OCI-LY3 (cell line): ENCODE measurements around the gene ABCA4.
A peak's percentile ranks its signal among the peaks of the same experiment; 100 is the strongest.

Experiments
- H2AFZ ChIP-seq: fragments of 200-600, 300-600 bp; shearing (Covaris generic); 2 replicates; pipeline ENCODE4 v1.6.0; 2014; ENCODE audit warnings: antibody characterized with exemption, low read depth, low read length
- H3K27ac ChIP-seq: fragments of 200-600, 300-600 bp; sonication (generic); 2 replicates; pipeline ENCODE4 v1.5.1; 2014; ENCODE audit warnings: mild to moderate bottlenecking, low read length, moderate library complexity, mixed read lengths
- H3K27me3 ChIP-seq: fragments of 200-600, 300-600 bp; sonication (generic); 2 replicates; pipeline ENCODE4 v1.6.1; 2014; ENCODE audit warnings: low read depth, low read length, mixed read lengths
- H3K36me3 ChIP-seq: fragments of 200-600, 300-600 bp; sonication (generic); replicated peaks from 2 replicates; pipeline ENCODE3; 2014; ENCODE audit warnings: low read depth, low read length, mixed read lengths
- H3K4me1 ChIP-seq: fragments of 300-600, 200-600 bp; sonication (generic); 2 replicates; pipeline ENCODE4 v1.6.1; 2014; ENCODE audit warnings: low read length, mixed read lengths
- H3K4me2 ChIP-seq: fragments of 200-600, 300-600 bp; sonication (generic); 2 replicates; pipeline ENCODE4 v1.6.1; 2014; ENCODE audit warnings: low read length, mixed read lengths
- H3K4me3 ChIP-seq: fragments of 300-600, 200-600 bp; sonication (generic); 2 replicates; pipeline ENCODE4 v1.5.1; 2014; ENCODE audit warnings: antibody characterized with exemption, mild to moderate bottlenecking, low read length, moderate library complexity
- H3K79me2 ChIP-seq: fragments of 300-600, 200-600 bp; shearing (Covaris generic); 2 replicates; pipeline ENCODE4 v1.6.1; 2014; ENCODE audit warnings: mild to moderate bottlenecking, low read length, mixed read lengths
- H3K9ac ChIP-seq: fragments of 300-600, 200-600 bp; shearing (Covaris generic); 2 replicates; pipeline ENCODE4 v1.6.0; 2014; ENCODE audit warnings: mild to moderate bottlenecking, low read length, moderate library complexity
- H3K9me3 ChIP-seq: fragments of 200-600, 300-600 bp; shearing (Covaris generic); 2 replicates; pipeline ENCODE4 v1.6.1; 2014; ENCODE audit warnings: low read length, mixed read lengths; ENCODE audit not compliant: insufficient read depth
- H4K20me1 ChIP-seq: fragments of 200-600, 300-600 bp; sonication (generic); 2 replicates; pipeline ENCODE4 v1.6.1; 2016; ENCODE audit warnings: low read length, mixed read lengths; ENCODE audit not compliant: insufficient read depth
- EZH2phosphoT487 ChIP-seq: fragments of 200-600 bp; shearing (Covaris generic); IDR thresholded peaks from 2 replicates; pipeline ENCODE4 v1.6.1; 2018; ENCODE audit warnings: antibody characterized with exemption, mixed run types, low read depth
- TF ChIP-seq, protein P1 (sequence below): fragments of 200-600, 300-600 bp; sonication (generic); IDR thresholded peaks from 2 replicates; pipeline ENCODE4 v1.5.1; 2014; ENCODE audit warnings: antibody characterized with exemption, low read length, low read depth

The ABCA4 gene

DNA sequence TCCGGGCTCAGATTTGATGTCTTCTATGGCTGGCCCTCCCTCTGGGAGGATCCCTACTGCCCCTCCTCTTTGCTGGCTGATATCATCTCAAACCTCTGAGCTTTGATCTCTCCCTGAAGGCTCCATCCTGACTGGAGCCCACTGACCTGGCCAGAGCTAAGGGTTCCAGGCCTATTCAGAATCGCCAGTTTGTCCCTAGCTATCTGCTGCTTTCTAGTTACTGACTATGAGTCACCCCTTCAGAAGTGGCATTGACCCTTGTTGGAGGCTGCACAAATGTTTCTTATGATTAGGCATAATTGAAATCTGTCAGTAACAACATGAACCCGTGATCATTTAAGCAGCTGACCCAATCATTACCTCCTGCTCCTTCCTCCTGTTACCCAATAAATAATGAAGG lies 87.1 kb downstream of the ABCA4 start:
- Histone ChIP-seq H4K20me1 (no peaks in the 10 kb centered on the region), H3K79me2 (no peaks in the 10 kb centered on the region), H3K4me3 (no peak overlapping the region), H3K36me3 (no peaks in the 10 kb centered on the region), H3K9ac (no peak overlapping the region), H2AFZ (no peak overlapping the region), H3K4me2 (no peak overlapping the region), H3K27me3 (peaks cover 47% of the 10 kb centered on the region), H3K9me3 (no peaks in the 10 kb centered on the region), H3K4me1 (peaks cover 25% of the 10 kb centered on the region), H3K27ac (no peak overlapping the region)
- TF ChIP-seq, protein P1, sequence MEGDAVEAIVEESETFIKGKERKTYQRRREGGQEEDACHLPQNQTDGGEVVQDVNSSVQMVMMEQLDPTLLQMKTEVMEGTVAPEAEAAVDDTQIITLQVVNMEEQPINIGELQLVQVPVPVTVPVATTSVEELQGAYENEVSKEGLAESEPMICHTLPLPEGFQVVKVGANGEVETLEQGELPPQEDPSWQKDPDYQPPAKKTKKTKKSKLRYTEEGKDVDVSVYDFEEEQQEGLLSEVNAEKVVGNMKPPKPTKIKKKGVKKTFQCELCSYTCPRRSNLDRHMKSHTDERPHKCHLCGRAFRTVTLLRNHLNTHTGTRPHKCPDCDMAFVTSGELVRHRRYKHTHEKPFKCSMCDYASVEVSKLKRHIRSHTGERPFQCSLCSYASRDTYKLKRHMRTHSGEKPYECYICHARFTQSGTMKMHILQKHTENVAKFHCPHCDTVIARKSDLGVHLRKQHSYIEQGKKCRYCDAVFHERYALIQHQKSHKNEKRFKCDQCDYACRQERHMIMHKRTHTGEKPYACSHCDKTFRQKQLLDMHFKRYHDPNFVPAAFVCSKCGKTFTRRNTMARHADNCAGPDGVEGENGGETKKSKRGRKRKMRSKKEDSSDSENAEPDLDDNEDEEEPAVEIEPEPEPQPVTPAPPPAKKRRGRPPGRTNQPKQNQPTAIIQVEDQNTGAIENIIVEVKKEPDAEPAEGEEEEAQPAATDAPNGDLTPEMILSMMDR = no peak
- no peak for TF ChIP-seq EZH2phosphoT487

DNA sequence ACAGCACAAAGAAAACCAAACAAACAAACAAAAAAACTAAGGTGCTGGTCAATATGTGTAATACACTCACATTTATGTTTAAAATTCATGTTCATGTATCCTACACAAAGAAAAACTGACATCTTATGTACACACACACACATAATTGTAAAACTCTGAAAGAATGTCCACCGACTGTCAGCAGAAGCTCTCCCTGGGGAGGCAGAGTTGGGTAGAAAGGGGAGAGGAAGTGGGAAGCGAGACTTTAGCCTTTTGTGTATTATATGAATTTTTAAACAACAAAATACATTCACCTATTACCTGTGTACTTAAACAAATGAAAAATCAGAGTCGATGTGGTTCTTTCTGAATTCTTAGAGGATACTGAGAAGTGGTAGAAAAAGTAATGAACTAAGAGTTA lies 88.3 kb downstream of the ABCA4 start:
- Histone ChIP-seq H3K9me3 (no peaks in the 10 kb centered on the region), H3K9ac (no peak overlapping the region), H3K27me3 (peaks cover 38% of the 10 kb centered on the region), H3K4me3 (no peak overlapping the region), H2AFZ (no peak overlapping the region), H3K27ac (no peak overlapping the region), H3K4me1 (peaks cover 19% of the 10 kb centered on the region), H3K79me2 (no peaks in the 10 kb centered on the region), H3K4me2 (peak overlapping the region; percentile 33), H3K36me3 (no peaks in the 10 kb centered on the region), H4K20me1 (no peaks in the 10 kb centered on the region)
- no peak for TF ChIP-seq EZH2phosphoT487
- TF ChIP-seq, protein P1 = no peak

DNA sequence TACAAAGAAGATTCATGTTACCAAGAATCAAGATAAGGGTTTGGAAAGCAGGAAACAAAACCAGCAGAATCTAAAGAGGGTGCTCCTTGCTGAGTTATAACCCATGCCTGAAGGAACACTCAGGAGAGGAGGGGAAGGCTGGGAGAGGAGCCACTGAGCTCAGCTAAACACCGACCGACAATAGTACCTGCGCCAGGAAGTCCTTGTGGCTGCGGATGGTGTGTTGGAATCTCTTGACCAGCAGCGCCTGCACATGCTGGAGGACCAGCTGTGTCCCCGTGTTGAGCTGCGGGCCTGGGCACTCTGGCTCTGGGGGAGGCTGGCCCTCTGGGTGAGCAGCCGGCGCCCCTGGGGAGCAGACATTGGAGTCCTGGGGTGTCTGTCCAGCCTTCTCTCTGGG lies 89.4 kb downstream of the ABCA4 start:
- no peak overlapping the region for H3K4me2 ChIP-seq
- no peaks in the 10 kb centered on the region for H3K9me3 ChIP-seq
- peaks cover 12% of the 10 kb centered on the region for H3K4me1 ChIP-seq
- H4K20me1 ChIP-seq = no peaks in the 10 kb centered on the region
- H3K27me3 ChIP-seq = peaks cover 27% of the 10 kb centered on the region
- no peak overlapping the region for H2AFZ ChIP-seq
- TF ChIP-seq EZH2phosphoT487 = no peak
- TF ChIP-seq, protein P1 = no peak
- H3K9ac ChIP-seq = no peak overlapping the region
- H3K4me3 ChIP-seq = no peak overlapping the region
- no peaks in the 10 kb centered on the region for H3K36me3 ChIP-seq
- no peak overlapping the region for H3K27ac ChIP-seq
- H3K79me2 ChIP-seq = no peaks in the 10 kb centered on the region

DNA sequence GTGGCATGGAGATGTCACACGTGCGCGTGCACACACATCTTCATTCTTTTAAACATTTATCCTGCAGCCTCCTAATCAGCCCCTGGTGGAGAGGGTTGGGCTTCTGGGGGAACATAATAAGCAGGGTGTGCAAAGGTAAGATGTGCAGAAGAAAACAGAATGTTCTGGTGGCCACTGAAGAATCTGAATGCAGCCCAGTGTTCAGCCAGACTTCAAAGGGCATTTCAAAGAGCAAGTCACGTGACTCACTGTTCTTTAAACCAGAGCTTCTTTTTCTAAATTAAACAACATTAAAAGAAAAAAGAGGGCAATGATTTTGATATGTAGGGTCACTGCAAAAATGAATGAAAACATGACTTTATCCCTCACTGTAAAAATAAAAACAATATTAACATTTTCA lies 89.8 kb downstream of the ABCA4 start:
- no peak overlapping the region for H3K9ac ChIP-seq
- H3K4me1 ChIP-seq = peaks cover 12% of the 10 kb centered on the region
- TF ChIP-seq EZH2phosphoT487 = no peak
- TF ChIP-seq, protein P1 = no peak
- H3K4me2 ChIP-seq = no peak overlapping the region
- H3K79me2 ChIP-seq = no peaks in the 10 kb centered on the region
- H3K9me3 ChIP-seq = no peaks in the 10 kb centered on the region
- no peak overlapping the region for H3K4me3 ChIP-seq
- H2AFZ ChIP-seq = no peak overlapping the region
- no peaks in the 10 kb centered on the region for H3K36me3 ChIP-seq
- peaks cover 26% of the 10 kb centered on the region for H3K27me3 ChIP-seq
- H4K20me1 ChIP-seq = no peaks in the 10 kb centered on the region
- no peak overlapping the region for H3K27ac ChIP-seq
